ENCODE results near the gene ROBO3. TPM values are rescaled to one million over a fixed set of nuclear protein-coding genes. Genes with fewer than 3 reads are reported as not detected.

ROBO3 gene
- polyA plus RNA-seq, 12 donors = 18.3 to 42.5 (median 27.0) TPM; not detected in 1

DNA sequence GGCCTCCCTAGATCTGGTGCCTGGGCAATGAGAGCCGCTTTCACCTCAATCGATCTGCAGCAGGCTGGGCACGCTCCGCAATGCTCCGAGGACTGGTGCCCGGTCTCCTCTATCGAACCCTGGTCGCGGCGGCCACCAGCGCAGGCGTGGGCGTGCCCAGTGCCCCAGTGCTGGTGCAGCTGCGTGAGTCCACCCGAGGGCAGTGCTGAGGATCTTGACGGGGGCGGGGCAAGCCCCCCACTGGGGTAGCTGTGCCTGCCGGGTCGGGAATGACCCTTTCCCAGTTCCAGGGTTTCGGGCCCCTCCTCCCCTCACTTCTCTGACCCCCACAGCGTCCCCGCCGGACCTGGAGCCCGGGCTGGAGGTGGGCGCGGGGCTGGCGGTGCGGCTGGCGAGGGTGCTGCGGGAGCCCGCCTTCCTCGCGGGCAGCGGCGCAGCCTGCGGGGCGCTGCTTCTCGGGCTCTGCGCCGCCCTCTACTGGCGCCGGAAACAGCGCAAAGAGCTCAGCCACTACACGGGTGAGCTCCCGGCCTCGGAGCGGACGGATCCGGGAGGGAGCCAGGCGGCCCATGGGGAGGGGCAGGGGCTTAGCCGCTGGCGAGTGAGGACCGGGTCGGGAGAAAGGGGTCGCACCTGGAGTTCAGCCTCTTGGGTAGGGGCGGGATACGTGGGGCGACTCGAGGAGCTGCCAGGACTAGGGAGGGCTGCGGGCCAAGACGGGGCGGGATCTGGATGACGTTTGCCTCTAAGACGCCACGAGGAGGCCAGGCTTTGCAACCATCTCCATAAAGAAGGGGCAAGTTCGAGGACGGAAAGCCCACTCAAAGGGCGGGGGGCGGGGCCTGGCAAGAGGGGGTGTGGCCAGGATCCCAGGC lies 10.9 kb downstream of the ROBO3 start:
- peak; percentile 94 for DNase-seq

DNA sequence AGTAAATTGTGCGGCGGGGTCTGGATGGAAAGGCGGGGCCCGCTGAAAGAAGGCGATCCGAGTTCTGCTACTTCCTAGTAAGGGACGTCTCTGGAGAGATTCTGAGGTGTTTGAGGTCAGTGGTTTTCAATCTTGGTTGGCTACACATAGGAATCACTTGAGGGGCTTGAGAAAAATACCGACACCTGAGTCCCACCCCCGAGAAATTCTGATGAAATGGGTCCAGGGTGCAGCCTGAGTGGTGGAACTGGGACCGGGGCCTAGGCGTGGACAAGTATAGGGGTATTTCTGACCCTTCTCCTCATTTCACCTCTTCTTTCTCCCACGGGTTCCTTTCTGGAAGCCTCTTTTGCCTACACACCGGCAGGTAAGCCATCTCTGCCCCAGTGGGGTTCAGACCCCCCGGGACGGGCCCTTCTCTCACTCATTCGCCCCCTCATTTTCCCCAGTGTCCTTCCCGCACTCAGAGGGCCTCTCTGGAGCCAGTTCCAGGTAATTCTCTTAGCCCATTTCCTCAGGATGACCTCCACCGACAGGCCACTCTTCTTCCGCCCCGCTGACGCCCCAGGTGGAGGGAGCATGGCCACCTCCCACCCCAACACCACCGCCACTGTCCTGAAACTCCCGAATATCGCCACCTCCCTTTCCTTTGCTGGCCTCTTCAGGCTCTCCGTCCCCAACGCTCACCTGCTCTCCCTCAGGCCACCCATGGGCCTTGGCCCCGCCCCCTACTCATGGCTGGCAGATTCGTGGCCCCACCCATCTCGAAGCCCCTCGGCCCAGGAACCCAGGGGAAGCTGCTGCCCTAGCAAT lies 11.8 kb downstream of the ROBO3 start:
- no peak for DNase-seq

- no peak for DNase-seq
Observed at GRCh38 chr11:124877631-124877909, 12.3 kb downstream of the ROBO3 start.

DNA sequence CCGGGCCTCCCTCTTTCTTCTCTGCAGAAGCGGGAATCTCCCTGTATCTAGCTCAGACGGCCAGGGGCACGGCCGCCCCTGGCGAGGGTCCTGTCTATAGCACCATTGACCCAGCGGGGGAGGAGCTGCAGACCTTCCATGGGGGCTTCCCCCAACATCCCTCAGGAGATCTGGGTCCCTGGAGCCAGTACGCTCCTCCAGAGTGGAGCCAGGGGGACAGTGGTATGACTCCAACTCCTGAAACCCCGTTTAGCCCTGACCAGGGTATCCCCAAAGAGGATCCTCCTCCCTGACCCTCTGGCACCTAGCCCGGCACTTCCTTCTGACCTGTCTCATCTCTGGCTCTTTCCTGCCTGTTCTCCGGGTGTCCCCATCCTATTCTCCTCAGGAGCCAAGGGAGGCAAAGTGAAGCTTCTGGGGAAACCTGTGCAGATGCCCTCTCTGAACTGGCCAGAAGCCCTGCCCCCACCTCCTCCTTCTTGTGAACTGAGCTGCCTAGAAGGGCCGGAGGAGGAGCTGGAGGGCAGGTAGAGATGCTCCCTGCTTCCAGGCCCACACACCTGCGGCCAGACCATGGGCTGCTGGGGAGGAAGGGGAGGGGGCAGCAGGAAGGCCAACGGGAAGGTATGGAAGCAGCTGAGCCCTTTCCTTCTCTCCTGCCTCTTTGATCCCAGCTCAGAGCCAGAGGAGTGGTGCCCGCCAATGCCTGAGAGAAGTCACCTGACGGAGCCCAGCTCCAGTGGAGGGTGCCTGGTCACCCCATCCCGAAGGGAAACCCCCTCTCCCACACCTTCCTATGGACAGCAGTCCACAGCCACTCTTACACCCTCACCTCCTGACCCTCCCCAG lies 12.9 kb downstream of the ROBO3 start:
- DNase-seq = no peak

DNA sequence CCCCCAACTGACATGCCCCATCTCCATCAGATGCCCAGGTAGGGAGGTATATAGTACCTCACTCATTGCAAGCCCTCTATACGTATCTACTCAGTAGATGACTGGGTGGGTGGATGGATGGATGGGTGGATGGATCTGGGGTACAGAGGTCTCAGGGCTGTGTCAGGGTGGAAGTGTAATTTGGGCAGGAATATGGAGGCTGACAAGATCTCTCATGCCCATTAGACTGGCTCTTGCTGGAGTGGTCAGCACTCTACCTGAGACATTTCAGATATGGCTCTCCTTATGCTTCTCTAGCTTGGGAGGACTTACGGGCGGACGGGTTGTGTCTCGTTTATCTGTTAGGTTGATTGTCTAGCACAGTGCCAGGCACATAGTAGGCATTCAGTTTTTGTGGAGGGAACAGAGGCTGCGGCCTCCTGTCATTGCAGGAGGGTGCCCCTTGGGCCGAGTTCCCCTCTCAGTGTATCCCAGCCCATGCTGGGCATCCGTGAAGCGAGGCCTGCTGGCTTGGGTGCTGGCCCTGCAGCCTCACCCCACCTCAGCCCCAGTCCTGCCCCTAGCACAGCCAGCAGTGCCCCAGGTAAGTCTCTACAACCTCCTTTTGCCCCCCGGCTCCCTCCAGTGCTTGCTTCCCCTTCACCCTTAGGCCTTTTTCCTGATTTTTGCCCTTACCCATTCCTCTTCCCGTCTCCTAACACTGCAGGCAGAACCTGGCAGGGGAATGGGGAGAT lies 13.7 kb downstream of the ROBO3 start:
- no peak for DNase-seq

DNA sequence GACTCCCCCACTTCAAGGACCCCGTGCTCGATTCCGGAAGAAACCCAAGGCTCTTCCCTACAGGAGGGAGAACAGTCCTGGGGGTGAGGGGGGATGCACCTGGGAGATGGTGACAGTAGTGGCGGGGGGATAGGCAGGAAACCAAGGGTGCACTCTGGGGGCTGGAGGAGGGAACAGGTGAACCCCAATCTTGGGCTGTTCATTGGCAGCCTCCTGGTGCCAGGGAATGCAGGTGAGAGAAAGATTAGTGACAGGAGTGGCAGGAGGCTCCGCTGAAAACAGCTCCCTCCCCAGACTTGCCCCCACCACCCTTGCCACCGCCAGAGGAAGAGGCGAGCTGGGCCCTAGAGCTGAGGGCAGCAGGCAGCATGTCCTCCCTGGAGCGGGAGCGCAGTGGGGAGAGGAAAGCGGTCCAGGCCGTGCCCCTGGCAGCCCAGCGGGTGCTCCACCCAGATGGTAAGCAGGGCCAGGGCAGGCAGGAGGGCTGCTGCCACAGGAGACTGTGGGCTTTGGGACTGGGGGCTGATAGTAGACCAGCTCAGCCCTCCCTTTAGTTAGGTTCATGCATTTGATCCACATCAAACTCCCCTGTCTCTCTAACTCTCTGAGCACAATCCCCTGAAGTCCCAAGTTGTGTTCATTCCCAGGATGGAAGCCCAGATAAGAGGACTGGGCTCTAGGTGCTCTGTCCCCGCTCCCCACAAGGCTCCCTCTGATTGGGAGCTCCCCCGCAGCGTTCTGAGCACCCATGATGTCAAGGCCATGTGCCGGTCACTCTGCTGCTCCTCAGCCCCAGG lies 14.5 kb downstream of the ROBO3 start:
- DNase-seq = no peak

DNA sequence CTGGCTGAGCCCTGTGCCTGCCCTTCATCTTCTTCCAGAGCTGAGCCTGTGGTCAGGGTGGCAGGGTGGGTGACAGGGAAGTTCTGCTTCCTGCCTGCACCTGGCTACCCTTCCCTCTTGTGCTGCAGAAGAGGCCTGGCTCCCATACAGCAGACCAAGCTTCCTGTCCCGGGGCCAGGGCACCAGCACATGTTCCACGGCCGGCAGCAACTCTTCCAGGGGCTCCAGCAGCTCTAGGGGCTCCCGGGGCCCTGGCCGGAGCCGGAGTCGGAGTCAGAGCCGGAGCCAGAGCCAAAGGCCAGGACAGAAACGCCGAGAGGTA lies 15.0 kb downstream of the ROBO3 start:
- no peak for DNase-seq

DNA sequence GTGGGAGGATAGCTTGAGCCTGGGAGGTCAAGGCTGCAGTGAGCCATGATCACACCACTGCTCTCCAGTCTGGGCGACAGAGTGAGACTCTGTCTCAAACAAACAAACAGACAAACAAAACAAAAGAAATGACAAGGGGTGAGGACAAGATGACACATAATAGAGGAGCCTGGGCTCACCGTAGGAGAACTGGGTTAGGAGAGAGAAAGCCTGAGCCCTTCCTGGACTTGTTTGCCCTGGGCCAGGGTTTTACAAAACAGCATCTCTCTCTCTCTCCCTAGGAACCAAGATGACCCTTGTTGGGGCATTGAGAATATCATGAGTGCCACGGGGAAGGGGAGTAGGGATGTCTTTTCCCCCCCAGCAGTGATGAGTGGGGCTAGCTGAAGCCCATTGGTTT lies 15.7 kb downstream of the ROBO3 start:
- no peak for DNase-seq

GRCh38 chr11:124882339-124883071 lies 17.3 kb downstream of the ROBO3 start:
- no peak for DNase-seq

GRCh38 chr11:124884340-124884739 lies 19.1 kb downstream of the ROBO3 start:
- no peak for DNase-seq

DNA sequence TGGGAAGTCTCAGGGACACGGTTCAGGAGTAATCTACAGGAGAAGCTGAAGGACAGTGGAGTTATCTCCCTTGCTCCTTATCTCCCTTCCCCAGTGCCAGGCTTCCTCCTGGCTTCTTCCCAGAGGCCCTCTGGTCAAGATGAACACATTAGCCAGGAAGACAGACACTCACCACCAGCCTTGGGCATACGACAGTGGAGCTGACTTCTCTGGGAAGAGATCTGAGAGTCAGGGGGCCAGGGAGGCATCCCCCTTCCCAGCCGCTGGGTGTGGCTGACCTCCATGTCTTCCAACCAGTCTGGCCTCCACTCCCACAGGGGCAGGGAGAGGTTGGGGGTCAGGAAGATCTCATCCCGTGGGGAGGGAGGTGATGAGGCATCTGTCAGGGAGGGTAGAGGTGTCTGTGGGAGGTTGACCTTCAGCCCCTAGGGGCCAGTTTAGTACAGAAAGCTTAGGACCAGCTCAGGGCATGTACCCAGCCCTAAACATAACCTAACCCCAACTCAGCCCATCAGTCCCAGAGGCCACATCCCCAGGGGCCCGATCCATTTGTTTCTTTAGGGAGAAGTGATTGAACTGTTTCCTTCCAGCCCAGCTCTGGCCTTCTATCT lies 19.7 kb downstream of the ROBO3 start:
- no peak for DNase-seq

DNA sequence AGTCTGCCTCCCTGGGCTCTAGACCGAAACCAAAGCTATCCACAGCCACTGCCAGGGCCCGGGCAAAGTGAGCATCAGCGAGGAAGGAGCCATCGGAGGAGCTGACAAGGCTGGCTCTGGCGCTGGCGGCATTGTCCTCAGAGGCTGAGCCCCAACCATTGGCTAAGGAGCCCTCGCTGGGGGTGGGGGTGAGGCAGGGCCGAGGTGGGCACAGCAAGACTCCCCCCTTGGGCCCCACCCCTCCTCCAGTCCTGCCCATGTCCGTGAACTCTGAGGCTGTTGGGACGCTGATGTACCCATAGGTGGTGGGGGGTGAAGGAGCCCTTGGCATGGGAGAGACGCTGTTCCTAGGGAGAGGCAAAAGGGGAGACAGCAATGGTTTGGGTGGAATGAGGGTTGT lies 21.2 kb downstream of the ROBO3 start:
- no peak for DNase-seq

DNA sequence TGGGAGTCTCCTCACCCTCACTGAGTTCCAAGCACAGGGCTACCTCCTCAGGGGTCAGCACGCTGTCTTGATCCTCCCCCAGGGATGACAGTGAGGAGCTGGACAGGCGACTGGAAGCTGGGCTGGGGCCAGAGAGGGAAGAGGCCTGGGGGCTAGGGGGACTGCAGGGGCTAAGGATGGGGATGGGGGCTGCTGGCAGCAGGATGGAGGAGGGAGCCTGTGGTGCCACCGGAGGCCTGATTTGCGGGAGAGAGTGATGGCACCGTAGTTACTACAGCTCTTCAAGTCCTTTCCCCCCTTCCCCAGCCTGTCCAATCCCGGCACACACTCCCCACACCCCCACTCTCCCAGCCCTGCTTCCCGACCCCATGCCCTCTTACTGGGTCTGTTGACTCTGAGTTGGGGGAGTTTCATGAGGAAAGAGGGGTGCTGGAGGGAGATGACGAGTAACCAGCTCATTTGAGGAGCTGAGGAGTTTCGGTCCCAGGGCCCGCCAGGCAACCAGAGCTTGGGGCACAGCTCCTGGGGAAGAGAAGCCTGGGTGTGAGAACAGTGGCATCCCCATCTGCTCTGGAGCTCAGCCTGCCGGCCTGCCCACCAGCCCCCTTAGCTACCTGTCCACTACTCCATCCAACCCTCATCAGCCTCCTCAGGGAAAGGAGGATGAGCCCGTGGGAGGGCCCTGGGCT lies 21.9 kb downstream of the ROBO3 start:
- no peak for DNase-seq

- no peak for DNase-seq
Observed at GRCh38 chr11:124887667-124888013, 22.4 kb downstream of the ROBO3 start.

GRCh38 chr11:124889191-124890091 lies 24.2 kb downstream of the ROBO3 start:
- DNase-seq = no peak

DNA sequence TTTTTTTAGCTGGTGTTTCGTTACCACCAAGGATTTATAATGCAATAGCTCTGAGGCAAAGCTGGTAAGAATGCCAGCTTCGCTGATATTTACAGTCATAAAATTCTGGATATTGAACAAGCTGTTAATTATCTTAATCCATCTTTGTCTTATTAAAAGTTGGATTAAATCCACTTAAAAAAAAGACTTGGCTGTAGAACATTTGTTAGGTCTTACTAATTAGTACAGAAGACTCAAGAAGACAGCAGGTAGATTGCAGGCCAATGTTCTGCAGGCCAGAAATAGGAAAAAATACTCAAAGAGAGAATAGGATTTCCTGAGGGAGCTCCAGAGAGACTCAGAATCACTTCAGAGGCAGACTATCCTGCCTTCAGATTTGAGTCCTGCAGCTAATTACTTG lies 24.9 kb downstream of the ROBO3 start:
- DNase-seq = no peak

- no peak for DNase-seq
Observed at GRCh38 chr11:124890683-124891372, 25.6 kb downstream of the ROBO3 start.
